HT1080 (cell line): Measurements from ENCODE around the gene COL4A1. TPM values are rescaled to one million over a fixed set of nuclear protein-coding genes. Genes with fewer than 3 reads are reported as not detected.
"Not testable (repeated sequence)": the region's sequence is repeated elsewhere in the genome, so short reads cannot be mapped to it uniquely, and the experiment has no call there.

Experiments
- DNase-seq: peaks from one replicate; pipeline ENCODE4 v3.0.0-alpha.2; 2015; ENCODE audit warnings: low read depth
- total RNA-seq: library from RNA; depleted of rRNA; stranded (reverse); fragments of >200 nt; shearing (Covaris generic); gene quantifications from 2 replicates; pipeline ENCODE4 v1.2.3, GENCODE V29; 2014

Gene COL4A1
- total RNA-seq, 1 experiment from 2014 or later, result 146 TPM

- DNase-seq, result no peak
Measured at GRCh38 chr13:110324026-110324749, 17.2 kb upstream of the COL4A1 start.

- peak; percentile 77 for DNase-seq
Measured at GRCh38 chr13:110323172-110323891, 16.4 kb upstream of the COL4A1 start.

GRCh38 chr13:110322828-110323171 lies 15.8 kb upstream of the COL4A1 start:
- no peak for DNase-seq

- no peak for DNase-seq
Measured at GRCh38 chr13:110322126-110322827, 15.3 kb upstream of the COL4A1 start.

- DNase-seq, result not testable (repeated sequence)
Measured at GRCh38 chr13:110321573-110321972, 14.6 kb upstream of the COL4A1 start.

GRCh38 chr13:110320645-110321044 lies 13.7 kb upstream of the COL4A1 start:
- DNase-seq, result no peak

GRCh38 chr13:110319774-110320509 lies 13.0 kb upstream of the COL4A1 start:
- DNase-seq, result peak; percentile 97

GRCh38 chr13:110319397-110319773 lies 12.4 kb upstream of the COL4A1 start:
- DNase-seq, result no peak

- no peak for DNase-seq
Measured at GRCh38 chr13:110318920-110319319, 12.0 kb upstream of the COL4A1 start.

- DNase-seq, result no peak
Measured at GRCh38 chr13:110317496-110318195, 10.7 kb upstream of the COL4A1 start.

GRCh38 chr13:110317093-110317492 lies 10.1 kb upstream of the COL4A1 start:
- no peak for DNase-seq

GRCh38 chr13:110316196-110316595 lies 9.2 kb upstream of the COL4A1 start:
- DNase-seq, result no peak

GRCh38 chr13:110314516-110315245 lies 7.7 kb upstream of the COL4A1 start:
- no peak for DNase-seq

GRCh38 chr13:110313733-110314132 lies 6.8 kb upstream of the COL4A1 start:
- DNase-seq, result not testable (repeated sequence)

GRCh38 chr13:110313261-110313660 lies 6.3 kb upstream of the COL4A1 start:
- not testable (repeated sequence) for DNase-seq

- DNase-seq, result peak; percentile 47
Measured at GRCh38 chr13:110312339-110313031, 5.5 kb upstream of the COL4A1 start.

GRCh38 chr13:110311443-110312338 lies 4.7 kb upstream of the COL4A1 start:
- no peak for DNase-seq
